ENCODE results near the gene SLC25A22. TPM values are rescaled to one million over a fixed set of nuclear protein-coding genes. Genes with fewer than 3 reads are reported as not detected.

Gene SLC25A22
- total RNA-seq, 1 donor from 2014 or later: 20.8 TPM

GRCh38 chr11:837189-837989 lies 39.3 kb upstream of the SLC25A22 start:
- no peak for TF ChIP-seq CTCF (IDR thresholded peaks at IDR 0.05)
- no peak for DNase-seq
- Histone ChIP-seq H3K4me3 (no peak overlapping the region), H3K9me3 (no peaks in the 10 kb centered on the region), H3K4me1 (peaks cover 47% of the 10 kb centered on the region), H3K27ac (peak overlapping the region; percentile 4), H3K27me3 (no peaks in the 10 kb centered on the region), H3K36me3 (peaks cover 50% of the 10 kb centered on the region)
- ATAC-seq: no peak
- intact Hi-C loops (cut with DNase I): no loop called here

GRCh38 chr11:836700-837099 lies 38.6 kb upstream of the SLC25A22 start:
- Histone ChIP-seq H3K36me3 (peaks cover 50% of the 10 kb centered on the region), H3K27me3 (no peaks in the 10 kb centered on the region), H3K27ac (no peak overlapping the region), H3K4me1 (peaks cover 53% of the 10 kb centered on the region), H3K4me3 (no peak overlapping the region), H3K9me3 (no peaks in the 10 kb centered on the region)
- TF ChIP-seq CTCF (IDR thresholded peaks at IDR 0.05): no peak
- ATAC-seq (no peak), DNase-seq (no peak)
- intact Hi-C loops (cut with DNase I): no loop called here

GRCh38 chr11:836274-836673 lies 38.2 kb upstream of the SLC25A22 start:
- peaks cover 50% of the 10 kb centered on the region for H3K36me3 ChIP-seq
- no peaks in the 10 kb centered on the region for H3K9me3 ChIP-seq
- no peak overlapping the region for H3K27ac ChIP-seq
- intact Hi-C loops (cut with DNase I): no loop called here
- H3K4me3 ChIP-seq: no peak overlapping the region
- TF ChIP-seq CTCF (IDR thresholded peaks at IDR 0.05): no peak
- no peaks in the 10 kb centered on the region for H3K27me3 ChIP-seq
- DNase-seq: no peak
- H3K4me1 ChIP-seq: peaks cover 52% of the 10 kb centered on the region
- no peak for ATAC-seq

- ATAC-seq: peak; percentile 65
These were observed 36.6 kb upstream of the SLC25A22 start for GRCh38 chr11:834371-835316.

More at GRCh38 chr11:834371-835316, 36.6 kb upstream of the SLC25A22 start:
- Histone ChIP-seq H3K27me3 (peaks cover 9% of the 10 kb centered on the region), H3K36me3 (peaks cover 39% of the 10 kb centered on the region), H3K4me3 (peak overlapping the region; percentile 83), H3K27ac (peak overlapping the region; percentile 82), H3K9me3 (no peaks in the 10 kb centered on the region), H3K4me1 (peaks cover 55% of the 10 kb centered on the region)
- intact Hi-C loops (cut with DNase I): no loop called here
- TF ChIP-seq CTCF (IDR thresholded peaks at IDR 0.05): no peak
- DNase-seq: peak; percentile 91
